Measurements from ENCODE around the gene DYNLT4. TPM values are rescaled to one million over a fixed set of nuclear protein-coding genes. Genes with fewer than 3 reads are reported as not detected.
"Not testable (repeated sequence)": the region's sequence is repeated elsewhere in the genome, so short reads cannot be mapped to it uniquely, and the experiment has no call there.

DYNLT4 gene
- total RNA-seq, 1 experiment from 2014 or later: not detected

- DNase-seq (ENCODE audit: low read depth, low spot score): no peak
- in situ Hi-C loops (cut with HindIII; ENCODE audit: low pct_unique_long_range_greater_than_20kb, low sequenced_read_pairs): no loop called here
These were observed 22.8 kb downstream of the DYNLT4 start for GRCh38 chr1:44784094-44785028.

GRCh38 chr1:44783697-44784093, 23.5 kb downstream of the DYNLT4 start:
- in situ Hi-C loops (cut with HindIII; ENCODE audit: low pct_unique_long_range_greater_than_20kb, low sequenced_read_pairs): no loop called here
- no peak for DNase-seq (ENCODE audit: low read depth, low spot score)

- in situ Hi-C loops (cut with HindIII; ENCODE audit: low pct_unique_long_range_greater_than_20kb, low sequenced_read_pairs): no loop called here
These were observed 26.5 kb downstream of the DYNLT4 start for GRCh38 chr1:44780583-44781121.

DNA sequence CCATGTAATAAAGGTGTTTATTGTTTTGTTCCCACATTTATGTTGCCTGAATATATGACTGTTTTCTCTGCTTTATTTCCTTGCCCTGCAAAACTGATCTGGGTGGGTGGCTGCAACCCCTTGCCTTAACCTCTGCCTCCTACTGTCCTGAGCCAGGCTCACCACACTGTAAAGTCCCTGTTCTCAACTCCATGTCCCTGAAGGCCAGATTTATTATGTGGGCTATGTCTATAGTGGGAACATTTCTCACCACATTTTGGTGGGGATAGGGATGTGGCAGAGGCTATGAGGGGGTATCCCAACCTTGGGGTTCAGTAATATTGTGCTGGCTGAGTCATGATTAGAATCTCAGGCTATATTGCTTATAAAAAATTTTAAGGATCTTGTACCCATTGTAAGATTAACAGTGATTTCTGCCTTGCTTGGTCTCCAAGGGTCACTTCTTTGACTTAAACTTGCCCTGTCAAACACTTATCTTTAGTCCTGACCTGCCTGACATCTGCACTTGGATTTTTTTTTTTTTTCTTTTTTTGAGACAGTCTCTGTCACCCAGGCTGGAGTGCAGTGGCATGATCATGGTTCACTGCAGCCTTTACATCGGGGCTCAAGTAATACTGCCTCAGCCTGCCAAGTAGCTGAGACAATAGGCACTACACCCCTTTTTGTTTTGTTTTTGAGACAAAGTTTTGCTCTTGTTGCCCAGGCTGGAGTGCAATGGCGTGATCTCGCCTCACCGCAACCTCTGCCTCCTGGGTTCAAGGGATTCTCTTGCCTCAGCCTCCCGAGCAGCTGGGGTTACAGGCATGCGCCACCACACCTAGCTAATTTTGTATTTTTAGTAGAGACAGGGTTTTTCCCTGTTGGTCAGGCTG, 28.2 kb downstream of the DYNLT4 start:
- in situ Hi-C loops (cut with HindIII; ENCODE audit: low pct_unique_long_range_greater_than_20kb, low sequenced_read_pairs): no loop called here
- no peak for DNase-seq (ENCODE audit: low read depth, low spot score)

More at GRCh38 chr1:44780583-44781121, 26.5 kb downstream of the DYNLT4 start:
- no peak for DNase-seq (ENCODE audit: low read depth, low spot score)

DNA sequence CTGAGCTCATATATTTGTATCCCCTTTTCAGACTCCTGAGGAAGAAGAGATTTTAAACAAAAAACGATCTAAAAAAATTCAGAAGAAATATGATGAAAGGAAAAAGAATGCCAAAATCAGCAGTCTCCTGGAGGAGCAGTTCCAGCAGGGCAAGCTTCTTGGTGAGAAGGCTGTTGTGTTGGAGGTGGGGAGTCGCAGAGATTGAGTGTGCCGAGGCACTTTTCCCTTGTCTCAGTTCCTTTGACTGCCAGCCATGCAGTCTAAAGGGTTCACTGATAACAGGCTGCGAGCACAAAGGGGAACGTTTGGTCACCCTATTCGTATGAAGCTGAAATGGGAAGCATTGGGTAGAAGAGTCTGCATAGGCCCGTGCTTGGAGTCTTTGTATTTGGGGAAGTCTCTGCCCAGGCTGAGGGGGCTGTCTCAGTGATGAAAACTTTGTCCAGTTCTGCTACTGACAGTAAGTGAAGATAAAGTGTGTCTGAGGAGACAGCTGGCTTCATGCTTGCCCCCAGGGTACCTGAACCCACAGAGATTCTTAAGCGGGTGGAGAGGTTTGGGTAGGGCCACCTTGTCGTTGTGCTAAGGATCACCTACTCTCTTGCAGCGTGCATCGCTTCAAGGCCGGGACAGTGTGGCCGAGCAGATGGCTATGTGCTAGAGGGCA, 29.0 kb downstream of the DYNLT4 start:
- in situ Hi-C loops (cut with HindIII; ENCODE audit: low pct_unique_long_range_greater_than_20kb, low sequenced_read_pairs): no loop called here
- no peak for DNase-seq (ENCODE audit: low read depth, low spot score)

DNA sequence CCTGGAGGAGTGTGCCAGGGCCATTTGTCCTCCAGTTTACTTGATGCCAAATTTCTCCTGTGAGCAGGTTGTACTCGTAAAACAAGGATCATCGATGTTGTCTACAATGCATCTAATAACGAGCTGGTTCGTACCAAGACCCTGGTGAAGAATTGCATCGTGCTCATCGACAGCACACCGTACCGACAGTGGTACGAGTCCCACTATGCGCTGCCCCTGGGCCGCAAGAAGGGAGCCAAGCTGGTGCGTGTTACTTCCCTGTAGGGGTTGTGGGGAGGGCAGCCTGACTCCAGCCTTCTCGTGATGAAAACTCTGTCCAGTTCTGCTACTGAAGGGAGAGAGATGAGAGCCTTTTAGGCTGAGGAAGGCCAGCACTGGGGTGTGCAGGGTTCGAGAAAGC, 29.6 kb downstream of the DYNLT4 start:
- in situ Hi-C loops (cut with HindIII; ENCODE audit: low pct_unique_long_range_greater_than_20kb, low sequenced_read_pairs): no loop called here
- no peak for DNase-seq (ENCODE audit: low read depth, low spot score)

GRCh38 chr1:44776730-44777068, 30.5 kb downstream of the DYNLT4 start:
- in situ Hi-C loops (cut with HindIII; ENCODE audit: low pct_unique_long_range_greater_than_20kb, low sequenced_read_pairs): no loop called here
- DNase-seq (ENCODE audit: low read depth, low spot score): no peak

- in situ Hi-C loops (cut with HindIII; ENCODE audit: low pct_unique_long_range_greater_than_20kb, low sequenced_read_pairs): no loop called here
- no peak for DNase-seq (ENCODE audit: low read depth, low spot score)
These were observed 31.0 kb downstream of the DYNLT4 start for GRCh38 chr1:44775930-44776729.

DNA sequence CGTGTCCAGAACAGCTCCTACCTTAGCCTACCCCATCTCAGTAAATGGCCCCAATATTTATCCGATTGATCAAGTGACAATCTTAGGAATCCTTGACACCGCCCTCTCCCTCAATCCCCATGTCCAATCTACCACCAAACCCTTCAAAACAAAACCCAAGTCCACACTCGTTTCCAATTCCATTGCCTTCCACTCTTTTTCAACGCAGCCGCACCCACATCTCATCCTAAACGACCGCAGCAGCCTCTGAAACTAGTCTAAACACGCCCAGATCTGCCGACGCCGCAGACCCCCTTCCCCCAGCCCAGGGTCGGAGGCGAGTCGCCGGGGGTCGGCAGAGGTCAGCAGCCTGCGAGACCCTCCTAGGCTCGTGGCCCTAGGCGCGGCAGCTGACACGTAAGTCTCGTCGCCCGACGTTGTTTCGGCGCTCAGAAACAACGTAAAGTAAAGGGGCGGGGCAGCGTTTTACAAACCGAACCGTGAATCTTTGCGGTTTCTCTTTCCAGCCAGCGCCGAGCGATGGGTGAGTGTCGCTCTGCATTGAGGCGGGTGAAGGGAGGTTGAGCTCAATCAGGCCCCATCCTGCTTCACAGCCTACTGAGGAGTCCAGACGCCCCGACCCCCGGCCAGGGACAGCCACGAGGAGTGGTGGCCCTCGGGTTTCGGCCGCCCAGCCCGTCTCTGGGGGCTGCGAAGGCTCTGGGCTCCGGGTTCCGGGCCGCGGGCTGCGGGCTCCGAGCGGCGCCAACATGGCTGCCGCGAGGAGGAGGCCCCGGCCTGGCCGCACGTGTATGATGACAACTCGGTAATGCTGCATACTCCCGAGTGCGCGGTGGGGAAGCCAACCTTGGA, 31.8 kb downstream of the DYNLT4 start, which contains the start of gene RPS8:
TSS of gene RPS8 (plus strand) at position 463 of the 852 bp plus-strand sequence. CDS start at position 520, 57 bp downstream.
- DNase-seq (ENCODE audit: low read depth, low spot score): peak; percentile 94
- in situ Hi-C loops (cut with HindIII; ENCODE audit: low pct_unique_long_range_greater_than_20kb, low sequenced_read_pairs): no loop called here

GRCh38 chr1:44766421-44766820, 40.7 kb downstream of the DYNLT4 start:
- DNase-seq (ENCODE audit: low read depth, low spot score); in situ Hi-C loops (cut with HindIII; ENCODE audit: low pct_unique_long_range_greater_than_20kb, low sequenced_read_pairs): not testable (repeated sequence)

DNA sequence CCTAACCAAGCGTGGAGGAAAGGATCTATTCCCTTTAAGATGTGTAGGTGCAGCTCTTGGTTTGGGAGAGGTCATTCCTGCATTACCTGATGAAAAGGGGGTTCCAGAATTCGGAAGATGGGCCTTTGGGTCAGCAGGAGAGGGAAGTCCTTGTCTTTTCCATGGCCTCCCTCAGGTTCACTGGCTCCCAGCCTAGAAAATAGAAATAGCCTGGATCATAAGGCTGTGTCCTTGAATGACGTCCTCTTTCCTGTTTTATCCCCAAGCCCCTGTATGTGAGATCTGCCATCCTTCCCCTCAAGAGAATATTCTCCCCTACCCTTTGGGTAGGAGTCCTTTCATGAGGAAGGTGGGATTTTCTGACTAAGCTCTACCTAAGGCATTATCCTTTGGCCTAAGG, 46.3 kb downstream of the DYNLT4 start:
- in situ Hi-C loops (cut with HindIII; ENCODE audit: low pct_unique_long_range_greater_than_20kb, low sequenced_read_pairs): no loop called here
- no peak for DNase-seq (ENCODE audit: low read depth, low spot score)

GRCh38 chr1:44759077-44759476, 48.1 kb downstream of the DYNLT4 start:
- DNase-seq (ENCODE audit: low read depth, low spot score): no peak
- in situ Hi-C loops (cut with HindIII; ENCODE audit: low pct_unique_long_range_greater_than_20kb, low sequenced_read_pairs): no loop called here

DNA sequence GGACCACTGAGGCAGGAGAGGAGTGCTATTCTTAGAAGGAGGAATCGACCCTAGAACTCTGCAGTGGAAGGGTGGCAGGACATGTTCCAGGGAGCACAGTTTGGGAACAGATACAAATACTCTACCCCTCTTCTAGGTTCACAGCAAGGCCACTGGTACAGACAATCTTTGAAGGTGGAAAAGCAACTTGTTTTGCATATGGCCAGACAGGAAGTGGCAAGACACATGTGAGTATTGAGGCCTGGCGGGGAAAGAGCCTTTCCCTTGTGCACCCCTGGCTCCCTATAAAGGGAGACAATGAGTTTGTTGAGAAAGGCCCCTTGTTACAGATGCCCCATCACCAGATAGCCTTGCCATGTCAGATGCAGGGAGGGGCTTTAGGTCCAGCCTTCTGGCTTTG, 49.7 kb downstream of the DYNLT4 start:
- in situ Hi-C loops (cut with HindIII; ENCODE audit: low pct_unique_long_range_greater_than_20kb, low sequenced_read_pairs): no loop called here

More for the DNA sequence above, 49.7 kb downstream of the DYNLT4 start:
- no peak for DNase-seq (ENCODE audit: low read depth, low spot score)
